HS-5 (cell line): ENCODE measurements around the gene ITGB3.
A peak's percentile ranks its signal among the peaks of the same experiment; 100 is the strongest.
"Not testable (repeated sequence)": the region's sequence is repeated elsewhere in the genome, so short reads cannot be mapped to it uniquely, and the experiment has no call there.

Experiments
- DNase-seq: peaks from one replicate; pipeline ENCODE4 v3.0.0-alpha.2; 2012; ENCODE audit warnings: low read depth

Gene ITGB3

GRCh38 chr17:47223007-47223406 is 30.6 kb upstream of the ITGB3 start:
- no peak for DNase-seq

DNA sequence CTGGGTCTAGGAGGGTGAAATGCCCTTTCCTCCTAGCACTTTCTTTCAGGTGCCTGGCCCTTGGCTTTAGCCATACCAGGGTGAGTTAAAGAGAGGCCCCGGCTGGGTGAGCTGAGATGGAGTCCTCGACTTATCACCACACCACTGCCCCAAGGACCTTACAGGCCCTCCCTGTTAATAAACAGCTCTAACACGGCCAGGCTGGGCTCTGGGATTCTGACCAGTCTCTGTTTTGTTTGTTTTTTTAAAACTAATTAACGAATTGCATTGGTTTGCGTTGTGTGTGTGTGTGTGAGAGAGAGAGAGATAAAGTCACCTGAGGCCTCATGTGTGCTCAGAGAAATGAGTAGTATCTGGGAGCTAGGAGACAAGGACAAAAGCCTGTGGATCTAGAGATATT is 30.2 kb upstream of the ITGB3 start:
- no peak for DNase-seq

DNA sequence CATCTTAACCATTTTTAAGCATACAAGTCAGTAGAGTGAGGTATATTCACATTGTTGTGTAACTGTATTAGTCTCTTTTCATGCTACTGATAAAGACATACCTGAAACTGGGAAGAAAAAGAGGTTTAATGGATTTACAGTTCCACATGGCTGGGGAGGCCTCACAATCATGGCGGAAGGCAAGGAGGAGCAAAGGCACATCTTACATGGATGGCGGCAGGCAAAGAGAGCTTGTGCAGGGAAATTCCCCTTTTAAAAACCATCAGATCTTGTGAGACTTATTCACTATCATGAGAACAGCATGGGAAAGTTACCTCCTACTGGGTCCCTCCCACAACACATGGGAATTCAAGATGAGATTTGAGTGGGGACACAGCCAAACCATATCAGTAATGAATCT is 29.6 kb upstream of the ITGB3 start:
- not testable (repeated sequence) for DNase-seq

DNA sequence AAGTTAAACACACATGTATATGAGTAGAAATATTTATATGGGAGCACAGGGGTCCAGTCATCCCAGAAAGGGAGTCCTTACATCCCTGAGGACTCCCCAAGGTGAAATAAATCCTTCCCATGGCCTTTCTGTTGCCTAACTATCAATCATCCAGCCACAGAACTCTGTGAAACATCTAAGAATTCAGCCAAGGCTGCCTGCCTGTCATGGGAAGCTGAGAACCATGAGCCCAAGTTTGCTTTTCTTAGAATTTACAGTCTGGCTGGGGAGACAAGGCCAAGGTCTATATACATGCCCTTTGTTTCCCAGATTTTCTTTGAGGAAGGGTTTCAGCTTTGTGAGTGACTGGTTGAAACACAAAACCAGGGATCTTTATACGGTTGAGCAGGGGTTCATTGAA is 28.7 kb upstream of the ITGB3 start:
- no peak for DNase-seq

GRCh38 chr17:47225436-47225858 is 28.2 kb upstream of the ITGB3 start:
- DNase-seq = peak; percentile 89

GRCh38 chr17:47225911-47226688 is 27.5 kb upstream of the ITGB3 start:
- DNase-seq = no peak

DNA sequence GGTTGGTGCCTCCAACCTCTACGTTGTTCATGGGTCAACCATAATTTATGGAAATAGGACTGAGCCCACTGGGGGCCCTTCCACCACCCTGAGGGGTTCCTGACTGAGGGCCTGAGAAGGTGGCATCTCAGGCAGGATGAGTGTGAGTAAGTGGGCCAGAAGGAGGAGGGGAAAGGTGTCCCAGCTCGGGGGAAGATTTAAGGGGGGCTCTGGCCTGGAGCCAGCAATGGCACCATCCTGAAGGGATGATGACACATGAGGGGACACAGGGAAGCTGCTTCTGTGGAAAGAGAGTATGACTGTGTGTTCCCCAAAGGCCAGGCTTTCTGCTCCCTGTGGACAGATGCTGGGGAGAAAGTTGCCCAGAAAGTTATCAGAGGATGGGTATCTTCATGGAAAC is 25.8 kb upstream of the ITGB3 start:
- no peak for DNase-seq

DNA sequence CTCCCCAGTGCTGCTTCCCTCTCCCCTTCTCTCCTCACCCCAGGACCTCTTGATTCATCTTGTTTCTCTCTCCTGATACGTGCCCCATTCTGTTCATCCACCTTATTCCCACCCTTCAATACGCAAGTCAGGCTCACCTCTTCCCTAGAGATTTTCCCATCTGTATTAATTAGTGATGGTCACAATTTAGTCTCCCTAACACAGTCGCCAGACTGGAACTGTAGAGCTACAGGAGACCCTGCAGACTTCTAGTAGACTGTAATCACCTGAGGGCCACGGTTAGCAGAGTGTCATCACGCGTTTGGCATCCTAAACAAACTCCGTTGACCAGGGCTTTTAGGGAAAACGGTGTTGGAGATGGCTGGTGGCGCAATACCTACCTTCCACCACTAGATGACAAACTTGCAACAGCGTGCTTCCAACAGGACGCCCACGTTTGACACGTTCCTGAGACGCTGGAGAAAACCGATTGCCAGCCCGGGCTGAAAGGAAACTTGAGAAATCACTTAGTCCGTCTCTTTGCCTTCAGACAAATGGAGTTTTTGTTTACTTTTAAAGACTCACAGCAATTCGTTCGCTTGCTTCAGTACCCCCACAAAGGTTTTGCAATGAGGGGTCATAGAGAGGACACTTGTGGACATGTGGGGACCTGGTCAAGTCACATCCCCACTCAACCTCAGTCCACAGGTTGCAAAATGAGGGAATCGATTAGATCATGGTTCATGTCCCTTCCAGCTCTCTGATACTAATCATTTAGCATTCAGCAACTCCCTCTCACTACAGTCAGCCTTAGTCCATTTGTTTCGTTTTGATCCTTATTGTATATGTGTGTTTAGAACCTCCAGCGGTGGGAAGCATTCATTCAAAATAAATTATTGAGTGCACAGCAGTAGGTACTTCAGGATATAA is 23.8 kb upstream of the ITGB3 start:
- peak; percentile 89 for DNase-seq

- no peak for DNase-seq
These were observed 22.8 kb upstream of the ITGB3 start for GRCh38 chr17:47230864-47231263.

GRCh38 chr17:47231334-47231733 is 22.3 kb upstream of the ITGB3 start:
- no peak for DNase-seq

- no peak for DNase-seq
These were observed 21.8 kb upstream of the ITGB3 start for GRCh38 chr17:47231866-47232265.

GRCh38 chr17:47232465-47232864 is 21.2 kb upstream of the ITGB3 start:
- no peak for DNase-seq

DNA sequence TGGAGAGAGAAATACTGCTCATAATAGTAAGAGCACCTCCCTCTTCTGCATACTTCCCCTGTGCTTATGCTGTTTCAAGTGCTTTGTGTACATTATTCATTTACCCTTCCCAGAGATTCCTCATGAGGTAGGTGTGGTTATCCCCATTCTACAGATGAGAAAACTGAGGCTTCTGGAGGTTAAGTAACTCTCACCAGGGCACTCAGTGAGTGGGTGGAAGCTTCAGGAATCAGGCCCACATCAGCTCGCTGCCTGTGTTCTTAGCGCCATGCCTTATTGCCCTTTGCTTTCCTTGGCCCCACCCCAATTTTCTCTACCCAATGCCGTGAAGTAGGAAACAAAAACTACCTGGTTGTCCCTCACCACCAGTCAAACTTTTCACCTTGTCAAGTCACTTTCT is 18.1 kb upstream of the ITGB3 start:
- no peak for DNase-seq

- no peak for DNase-seq
These were observed 17.7 kb upstream of the ITGB3 start for GRCh38 chr17:47235923-47236322.

DNA sequence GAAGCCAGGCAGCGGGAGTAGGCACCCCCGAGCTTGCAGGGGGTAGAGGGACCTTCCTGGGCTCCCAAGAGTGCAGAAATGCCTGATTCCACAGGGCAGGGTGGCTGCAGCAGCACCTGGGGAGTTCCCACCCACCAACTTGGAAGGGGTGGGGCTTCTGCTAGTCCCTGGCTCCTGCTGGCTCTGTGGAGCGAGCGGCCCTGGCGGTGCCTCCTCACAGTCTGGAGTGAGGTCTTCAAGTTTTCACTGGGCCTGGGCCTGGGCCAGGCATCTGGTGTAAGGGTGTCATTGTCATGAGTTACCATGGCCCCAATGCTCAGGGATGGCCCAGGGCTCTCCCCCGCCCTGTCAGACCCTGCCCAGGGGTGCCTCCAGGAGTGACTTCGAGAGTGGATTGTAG is 15.8 kb upstream of the ITGB3 start:
- no peak for DNase-seq

DNA sequence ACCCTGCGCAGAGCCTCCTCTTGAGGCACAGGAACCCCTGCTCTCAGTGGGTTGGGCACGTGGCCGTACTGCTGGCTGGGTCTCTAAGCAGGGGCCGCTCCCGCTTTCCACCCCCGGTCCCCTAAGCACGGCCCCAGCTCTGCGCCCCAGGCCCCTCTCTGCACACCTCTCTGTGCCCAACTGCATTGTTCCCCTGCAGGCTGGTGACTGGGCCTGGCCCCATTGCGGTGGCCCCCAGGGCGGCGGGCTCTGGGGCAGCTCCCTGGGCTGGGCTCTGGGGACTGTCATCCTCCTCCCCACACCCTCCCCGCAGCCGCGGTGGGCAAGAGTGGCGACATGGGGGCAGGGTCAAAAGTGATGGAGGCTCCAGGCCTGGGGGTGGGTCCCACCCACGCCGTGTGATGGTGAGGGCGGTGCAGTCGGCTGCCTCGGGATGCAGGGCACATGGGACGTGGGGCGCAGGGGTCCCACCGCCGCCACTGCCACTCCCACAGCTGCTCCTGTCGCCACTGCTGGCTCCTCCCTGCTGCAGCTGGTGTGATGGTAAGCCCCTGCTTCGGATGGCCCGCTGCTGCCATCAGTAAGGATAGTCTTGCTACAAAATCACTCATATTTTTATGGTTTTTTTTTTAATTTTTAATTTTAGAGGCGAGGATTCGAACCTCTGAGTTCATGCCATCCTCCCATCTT is 15.2 kb upstream of the ITGB3 start:
- DNase-seq = no peak

GRCh38 chr17:47239619-47239966 is 14.0 kb upstream of the ITGB3 start:
- DNase-seq = no peak

DNA sequence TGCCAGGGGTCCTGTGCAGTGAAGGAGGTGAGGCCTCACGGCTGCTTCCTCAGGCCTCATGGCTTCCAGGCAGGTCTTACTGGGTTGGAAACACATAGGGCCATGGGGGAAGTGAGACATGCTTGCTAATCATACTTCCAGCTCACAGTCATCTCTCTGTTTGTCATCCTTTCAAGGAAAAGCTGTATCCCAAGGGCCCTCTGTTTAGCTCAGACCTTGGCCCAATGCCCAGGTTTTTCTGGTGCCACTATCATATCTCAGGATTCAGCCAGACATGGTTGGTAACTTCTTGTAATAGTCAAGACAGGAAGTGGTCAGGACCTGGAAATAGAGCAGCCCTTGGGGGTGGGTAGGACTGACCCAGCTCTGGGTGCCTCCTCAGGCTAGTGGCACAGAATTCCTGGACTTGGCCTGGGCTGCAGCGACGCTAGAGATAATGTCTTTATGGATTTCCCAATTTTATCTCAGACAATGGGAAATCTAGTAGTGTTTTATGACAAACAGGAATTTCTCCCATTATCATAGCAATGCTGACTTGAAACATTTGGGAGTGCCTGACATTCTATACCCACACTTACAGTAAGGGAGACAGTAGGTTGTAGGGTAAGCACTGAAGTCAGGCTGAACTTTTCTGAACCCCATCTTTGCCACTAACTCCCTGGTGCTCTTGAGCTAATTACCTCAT is 13.5 kb upstream of the ITGB3 start:
- DNase-seq = peak; percentile 100

DNA sequence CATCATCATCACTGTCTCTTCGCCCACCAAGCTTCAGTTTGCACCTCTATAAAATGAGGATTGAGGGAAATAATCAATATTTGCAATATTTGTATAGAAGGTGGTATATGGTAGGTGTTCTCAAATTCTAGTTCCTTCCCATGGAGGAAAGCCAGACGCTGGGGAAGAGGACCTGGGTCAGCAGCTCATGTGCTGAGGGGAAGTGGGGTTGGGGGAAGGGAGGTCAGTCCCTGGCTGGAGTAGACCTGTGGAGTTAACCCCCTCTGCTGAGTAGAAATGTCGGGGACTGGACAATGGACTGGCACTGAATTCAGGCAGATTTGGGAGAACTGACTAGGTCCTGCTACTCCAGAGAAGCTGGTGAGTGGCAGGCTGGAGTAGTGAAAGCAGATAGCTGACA is 12.8 kb upstream of the ITGB3 start:
- no peak for DNase-seq

DNA sequence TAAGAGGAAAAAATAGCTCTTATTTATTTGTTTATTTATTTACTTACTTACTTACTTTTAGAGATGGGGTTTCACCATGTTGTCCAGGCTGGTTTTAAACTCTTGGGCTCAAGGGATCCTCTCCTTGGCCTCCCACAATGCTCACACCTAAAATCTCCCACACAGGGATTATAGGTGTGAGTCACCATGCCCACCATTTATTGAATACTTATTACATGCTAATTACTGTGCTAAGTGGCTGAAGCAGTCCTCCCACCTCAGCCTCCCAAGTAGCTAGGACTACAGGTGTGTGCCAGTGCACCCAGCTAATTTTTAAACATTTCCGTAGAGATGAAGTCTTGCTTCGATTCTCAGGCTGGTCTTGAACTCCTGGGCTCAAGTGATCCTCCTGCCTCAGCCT is 11.0 kb upstream of the ITGB3 start:
- DNase-seq = no peak

DNA sequence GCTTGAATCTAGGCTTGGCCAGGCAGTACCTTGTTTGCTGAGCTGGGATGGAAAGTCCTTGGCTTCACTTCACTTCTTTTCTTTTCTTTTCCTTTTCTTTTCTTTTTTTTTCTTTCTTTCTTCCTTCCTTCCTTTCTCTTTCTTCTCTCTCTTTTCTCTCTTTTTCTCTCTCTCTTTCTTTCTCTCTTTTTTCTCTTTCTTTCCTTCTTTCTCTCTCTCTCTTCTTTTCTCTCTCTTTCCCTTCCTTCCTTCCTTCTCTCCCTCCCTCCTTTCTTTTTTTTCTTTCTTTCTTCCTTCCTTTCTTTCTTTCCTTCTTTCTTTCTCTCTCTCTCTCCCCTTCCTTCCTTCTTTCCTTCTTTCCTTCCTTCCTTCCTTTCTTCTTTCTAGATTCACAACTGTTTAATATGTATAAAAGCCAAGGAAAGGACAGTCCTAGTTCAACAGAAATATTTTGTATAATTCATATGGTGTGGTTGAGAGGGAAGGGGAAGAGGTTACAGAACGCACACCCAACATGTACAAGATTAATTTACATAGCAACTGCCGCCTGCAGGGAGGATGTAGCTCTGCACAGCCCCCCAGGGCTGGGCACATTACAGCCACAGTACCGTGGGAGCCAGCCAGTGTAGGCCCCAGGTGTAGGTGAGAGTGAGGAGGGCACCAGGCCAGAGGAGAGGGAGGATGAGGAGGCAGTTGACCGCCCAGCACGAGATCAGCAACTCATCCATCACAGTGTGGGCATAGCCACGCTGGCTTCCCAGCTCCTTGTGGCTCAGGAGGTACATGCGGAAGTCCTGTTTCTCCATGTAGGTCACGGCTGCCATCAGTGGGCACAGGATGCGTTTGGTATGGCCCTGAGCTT is 9.7 kb upstream of the ITGB3 start:
- DNase-seq = no peak
